GM12878 (cell line): ENCODE results near the gene DPH1. TPM values are rescaled to one million over a fixed set of nuclear protein-coding genes. Genes with fewer than 3 reads are reported as not detected.

Experiments used
- CTCF ChIP-seq, 3 experiments: IDR thresholded peaks in 2 of 3; conservative IDR thresholded peaks in 1 of 3; 2 replicates each; pipeline ENCODE4 v1.5.1; 2011; ENCODE audit warnings: low read depth in 3 of 3, low read length in 3 of 3, mild to moderate bottlenecking in 3 of 3, control low read depth in 2 of 3, moderate library complexity in 2 of 3, inconsistent platforms in 1 of 3, mixed read lengths in 1 of 3; ENCODE audit not compliant: control insufficient read depth in 2 of 3, insufficient read depth in 1 of 3; ENCODE audit errors: extremely low read depth in 1 of 3
- GATAD2B ChIP-seq: fragments of 450-650 bp; conservative IDR thresholded peaks from 2 replicates; pipeline ENCODE4 v1.6.1; 2017; ENCODE audit warnings: low read depth, mild to moderate bottlenecking, moderate library complexity
- HCFC1 ChIP-seq: fragments of 150-350 bp; IDR thresholded peaks from 2 replicates; pipeline ENCODE4 v1.6.1; 2014; ENCODE audit warnings: low read length
- MEF2B ChIP-seq: fragments of 450-650 bp; IDR thresholded peaks from 2 replicates; pipeline ENCODE4 v1.6.1; 2018; ENCODE audit warnings: mild to moderate bottlenecking, moderate library complexity; ENCODE audit not compliant: partially characterized antibody, poor library complexity, severe bottlenecking
- MTA2 ChIP-seq: fragments of 450-650 bp; IDR thresholded peaks from 2 replicates; pipeline ENCODE4 v1.6.1; 2016; ENCODE audit warnings: low read depth, mild to moderate bottlenecking, moderate library complexity
- NBN ChIP-seq: fragments of 450-650 bp; IDR thresholded peaks from 2 replicates; pipeline ENCODE4 v1.6.1; 2016
- NKRF ChIP-seq: fragments of 450-650 bp; conservative IDR thresholded peaks from 2 replicates; pipeline ENCODE4 v1.6.1; 2017; ENCODE audit warnings: mild to moderate bottlenecking, moderate library complexity
- POLR2AphosphoS5 ChIP-seq: IDR thresholded peaks from 2 replicates; pipeline ENCODE4 v1.6.1; 2011; ENCODE audit warnings: mild to moderate bottlenecking, low read length, inconsistent platforms
- RELB ChIP-seq: fragments of 450-650 bp; IDR thresholded peaks from 2 replicates; pipeline ENCODE4 v1.6.1; 2017; ENCODE audit warnings: low read depth, mild to moderate bottlenecking, moderate library complexity
- RFX5 ChIP-seq: IDR thresholded peaks from 2 replicates; pipeline ENCODE4 v1.6.1; 2011; ENCODE audit warnings: low read depth, low read length, improper control_type of control experiment
- SMARCA5 ChIP-seq: fragments of 450-650 bp; IDR thresholded peaks from 2 replicates; pipeline ENCODE4 v1.6.1; 2017; ENCODE audit warnings: mild to moderate bottlenecking
- STAT3 ChIP-seq: IDR thresholded peaks from 2 replicates; pipeline ENCODE4 v1.6.1; 2011; ENCODE audit warnings: low read depth, low read length, improper control_type of control experiment
- WRNIP1 ChIP-seq: IDR thresholded peaks from 2 replicates; pipeline ENCODE4 v1.6.1; 2011; ENCODE audit warnings: low read depth, low read length, improper control_type of control experiment, borderline replicate concordance
- ZBTB40 ChIP-seq: fragments of 450-650 bp; IDR thresholded peaks from 2 replicates; pipeline ENCODE4 v1.6.1; 2016; ENCODE audit warnings: mild to moderate bottlenecking, moderate library complexity, borderline replicate concordance
- polyA plus RNA-seq, 11 experiments: library from polyadenylated mRNA; depleted of rRNA in 4 of 11; unstranded in 6 of 11; stranded (reverse) in 5 of 11; fragments of >200 nt; fragmentation: Nextera tagmentation in 4 of 11; fragmentation: Illumina TruSeq in 1 of 11; extraction: Ambion mirVana in 4 of 11; extraction: Trizol in 1 of 11; gene quantifications; 1 replicate in 1 of 11; 2 replicates in 10 of 11; pipeline versions ENCODE4 v1.2.1 to v1.2.3, GENCODE V29; 2011 to 2016; ENCODE audit warnings: inconsistent platforms in 2 of 11, missing spikeins in 2 of 11, low read depth in 1 of 11
- total RNA-seq, 4 experiments: library from RNA; depleted of rRNA in 3 of 4; stranded (reverse); fragments of >200 nt in 3 of 4; fragmentation: Illumina TruSeq in 1 of 4; extraction: Trizol in 1 of 4; gene quantifications; 2 replicates each; pipeline versions ENCODE4 v1.2.1 to v1.2.3, GENCODE V29; 2013 to 2021
- TF ChIP-seq, protein P1 (sequence below): IDR thresholded peaks from 2 replicates; pipeline ENCODE4 v1.6.1; 2011; ENCODE audit warnings: mild to moderate bottlenecking, low read depth, low read length, moderate library complexity; ENCODE audit not compliant: insufficient replicate concordance
- TF ChIP-seq, protein P2 (sequence below): fragments of 450-650 bp; IDR thresholded peaks from 2 replicates; pipeline ENCODE4 v1.6.1; 2016; ENCODE audit warnings: mild to moderate bottlenecking

DPH1 gene
- total and polyA plus RNA-seq, 10 of the 15 experiments (the other 5 are each of a cell fraction or from before 2014, with no cell fraction given) = 0.29 to 33.6 (median 20.2) TPM

DNA sequence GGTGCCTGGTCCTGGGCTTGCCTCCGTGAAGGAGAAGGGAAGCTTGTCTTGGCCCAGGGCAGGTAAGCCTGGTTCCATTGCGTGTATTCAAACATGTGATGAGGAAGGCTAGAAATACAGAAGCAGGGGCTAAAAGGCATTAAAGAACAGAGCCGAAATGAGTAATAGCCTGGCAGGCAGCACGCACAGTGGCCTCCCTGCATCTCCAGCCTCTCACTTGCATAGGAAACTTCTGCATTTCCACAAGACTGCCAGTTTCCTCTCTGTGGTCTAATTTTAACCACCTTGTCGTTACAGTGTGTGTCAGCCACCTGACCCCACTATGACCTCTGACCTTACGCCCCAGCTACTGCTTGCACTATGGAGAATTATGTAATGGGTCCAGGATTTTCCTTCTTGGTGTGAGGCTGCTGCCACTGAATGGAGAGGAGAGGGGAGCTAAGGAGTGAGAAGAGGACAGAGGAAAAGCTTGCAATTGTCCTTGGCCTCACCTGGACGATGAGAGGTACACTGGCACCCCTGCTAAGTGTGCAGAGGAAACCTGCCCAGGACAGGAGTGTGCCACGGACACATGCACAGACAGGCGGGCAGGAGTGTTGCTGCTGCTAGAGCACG lies 57.8 kb downstream of the DPH1 start (continued):
- TF ChIP-seq RELB (peak; percentile 93), SMARCA5 (peak; percentile 79), HCFC1 (0 out of 2 replicates have a peak, but pooled peaks have one; percentile 5), STAT3 (0 out of 2 replicates have a peak, but pooled peaks have one; percentile 26), NKRF (no peak), GATAD2B (no peak), WRNIP1 (no peak), MTA2 (peak; percentile 95), MEF2B (peak; percentile 88), NBN (peak; percentile 92), POLR2AphosphoS5 (peak; percentile 67; the same call in 1 of the 2 replicates), CTCF (IDR thresholded peaks at IDR 0.05 in 2 of 3, conservative IDR thresholded peaks at IDR 0.05 in 1 of 3; ENCODE audit: control insufficient read depth in 2 of 3, extremely low read depth in 1 of 3, insufficient read depth in 1 of 3, low read depth in 3 of 3, low read length in 3 of 3) (no peak), RFX5 (no peak), ZBTB40 (no peak)
- TF ChIP-seq, protein P1, sequence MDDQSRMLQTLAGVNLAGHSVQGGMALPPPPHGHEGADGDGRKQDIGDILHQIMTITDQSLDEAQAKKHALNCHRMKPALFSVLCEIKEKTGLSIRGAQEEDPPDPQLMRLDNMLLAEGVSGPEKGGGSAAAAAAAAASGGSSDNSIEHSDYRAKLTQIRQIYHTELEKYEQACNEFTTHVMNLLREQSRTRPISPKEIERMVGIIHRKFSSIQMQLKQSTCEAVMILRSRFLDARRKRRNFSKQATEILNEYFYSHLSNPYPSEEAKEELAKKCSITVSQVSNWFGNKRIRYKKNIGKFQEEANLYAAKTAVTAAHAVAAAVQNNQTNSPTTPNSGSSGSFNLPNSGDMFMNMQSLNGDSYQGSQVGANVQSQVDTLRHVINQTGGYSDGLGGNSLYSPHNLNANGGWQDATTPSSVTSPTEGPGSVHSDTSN = peak; percentile 67
- TF ChIP-seq, protein P2, sequence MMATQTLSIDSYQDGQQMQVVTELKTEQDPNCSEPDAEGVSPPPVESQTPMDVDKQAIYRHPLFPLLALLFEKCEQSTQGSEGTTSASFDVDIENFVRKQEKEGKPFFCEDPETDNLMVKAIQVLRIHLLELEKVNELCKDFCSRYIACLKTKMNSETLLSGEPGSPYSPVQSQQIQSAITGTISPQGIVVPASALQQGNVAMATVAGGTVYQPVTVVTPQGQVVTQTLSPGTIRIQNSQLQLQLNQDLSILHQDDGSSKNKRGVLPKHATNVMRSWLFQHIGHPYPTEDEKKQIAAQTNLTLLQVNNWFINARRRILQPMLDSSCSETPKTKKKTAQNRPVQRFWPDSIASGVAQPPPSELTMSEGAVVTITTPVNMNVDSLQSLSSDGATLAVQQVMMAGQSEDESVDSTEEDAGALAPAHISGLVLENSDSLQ = peak; percentile 65
